BJ (cell line): ENCODE data around the gene JOSD1. TPM values are rescaled to one million over a fixed set of nuclear protein-coding genes. Genes with fewer than 3 reads are reported as not detected.
"Not testable (repeated sequence)": the region's sequence is repeated elsewhere in the genome, so short reads cannot be mapped to it uniquely, and the experiment has no call there.

Source experiments
- CTCF ChIA-PET: fragments of 350-600 bp; formaldehyde crosslinking; extraction: SDS; loops from one replicate; lab custom pipeline; 2021; ENCODE audit warnings: antibody characterized with exemption, inconsistent platforms; lab: Yijun Ruan, JAX
- POLR2A ChIA-PET: fragments of 300-600 bp; sonication (Branson Sonifier 250); formaldehyde crosslinking; extraction: SDS; loops from one replicate; lab custom pipeline; 2021; ENCODE audit warnings: antibody characterized with exemption; lab: Charles Lee
- DNase-seq: peaks from one replicate; pipeline ENCODE4 v3.0.0-alpha.2; 2011; ENCODE audit warnings: low read depth
- H3K27me3 ChIP-seq: 2 replicates; pipeline ENCODE4 v1.6.0; 2011; ENCODE audit warnings: low read length; ENCODE audit not compliant: control insufficient read depth, insufficient read depth
- H3K36me3 ChIP-seq: 2 replicates; pipeline ENCODE4 v1.5.1; 2011; ENCODE audit warnings: low read length; ENCODE audit not compliant: control insufficient read depth, insufficient read depth
- H3K4me3 ChIP-seq: 2 replicates; pipeline ENCODE4 v1.5.1; 2011; ENCODE audit warnings: low read depth, mild to moderate bottlenecking, control low read depth, low read length
- polyA plus RNA-seq: library from polyadenylated mRNA; depleted of rRNA; stranded (reverse); fragments of >200 nt; gene quantifications from 2 replicates; pipeline ENCODE4 v1.2.3, GENCODE V29; 2011
- TF ChIP-seq, protein P1 (sequence below): IDR thresholded peaks from 2 replicates; pipeline ENCODE4 v1.5.1; 2011; ENCODE audit warnings: low read depth, mild to moderate bottlenecking, control low read depth, inconsistent platforms, low read length, moderate library complexity; ENCODE audit not compliant: insufficient read depth

Gene JOSD1
- polyA plus RNA-seq, 1 experiment: 43.6 TPM

DNA sequence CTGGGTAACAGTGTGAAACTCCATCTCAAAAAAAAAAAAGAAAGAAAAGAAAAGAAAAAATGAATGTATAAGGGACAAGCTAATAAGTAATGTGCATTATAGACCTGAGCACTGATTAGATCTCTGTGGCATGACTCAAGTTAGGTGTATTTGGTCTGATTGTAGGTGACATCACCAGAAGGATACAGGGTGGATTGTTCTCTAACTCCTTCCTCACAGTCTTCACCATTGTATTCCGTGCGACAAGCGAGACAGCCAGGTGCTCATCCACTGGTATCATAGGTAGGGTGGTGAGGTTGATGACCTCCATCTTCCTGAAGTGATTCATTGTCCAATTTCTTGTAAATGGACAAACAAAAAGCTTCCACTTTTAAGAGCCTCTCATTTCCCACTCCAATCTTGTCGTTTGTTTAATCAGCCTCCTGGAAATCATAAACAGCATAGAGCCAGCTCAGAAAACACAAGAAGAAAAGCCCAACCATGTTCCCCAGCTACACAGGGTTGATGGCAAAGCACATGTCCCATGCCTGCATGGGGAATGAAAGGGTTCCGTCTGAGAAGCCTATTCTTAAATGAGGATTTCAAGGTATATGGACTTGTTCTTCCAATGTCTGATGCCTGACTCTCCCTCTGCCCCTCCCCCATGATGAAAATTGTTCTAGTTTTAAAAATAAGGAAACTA lies 50.8 kb downstream of the JOSD1 start:
- Histone ChIP-seq H3K4me3 (no peak overlapping the region), H3K27me3 (no peaks in the 10 kb centered on the region), H3K36me3 (no peaks in the 10 kb centered on the region)
- ChIA-PET POLR2A (no interaction called here), CTCF (interaction anchor here (1.4 kb wide), 1 partner anchor 31 kb away, joined by 3 read pairs; no protein-coding TSS in a partner anchor)
- TF ChIP-seq, protein P1, sequence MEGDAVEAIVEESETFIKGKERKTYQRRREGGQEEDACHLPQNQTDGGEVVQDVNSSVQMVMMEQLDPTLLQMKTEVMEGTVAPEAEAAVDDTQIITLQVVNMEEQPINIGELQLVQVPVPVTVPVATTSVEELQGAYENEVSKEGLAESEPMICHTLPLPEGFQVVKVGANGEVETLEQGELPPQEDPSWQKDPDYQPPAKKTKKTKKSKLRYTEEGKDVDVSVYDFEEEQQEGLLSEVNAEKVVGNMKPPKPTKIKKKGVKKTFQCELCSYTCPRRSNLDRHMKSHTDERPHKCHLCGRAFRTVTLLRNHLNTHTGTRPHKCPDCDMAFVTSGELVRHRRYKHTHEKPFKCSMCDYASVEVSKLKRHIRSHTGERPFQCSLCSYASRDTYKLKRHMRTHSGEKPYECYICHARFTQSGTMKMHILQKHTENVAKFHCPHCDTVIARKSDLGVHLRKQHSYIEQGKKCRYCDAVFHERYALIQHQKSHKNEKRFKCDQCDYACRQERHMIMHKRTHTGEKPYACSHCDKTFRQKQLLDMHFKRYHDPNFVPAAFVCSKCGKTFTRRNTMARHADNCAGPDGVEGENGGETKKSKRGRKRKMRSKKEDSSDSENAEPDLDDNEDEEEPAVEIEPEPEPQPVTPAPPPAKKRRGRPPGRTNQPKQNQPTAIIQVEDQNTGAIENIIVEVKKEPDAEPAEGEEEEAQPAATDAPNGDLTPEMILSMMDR: no peak
- no peak for DNase-seq

DNA sequence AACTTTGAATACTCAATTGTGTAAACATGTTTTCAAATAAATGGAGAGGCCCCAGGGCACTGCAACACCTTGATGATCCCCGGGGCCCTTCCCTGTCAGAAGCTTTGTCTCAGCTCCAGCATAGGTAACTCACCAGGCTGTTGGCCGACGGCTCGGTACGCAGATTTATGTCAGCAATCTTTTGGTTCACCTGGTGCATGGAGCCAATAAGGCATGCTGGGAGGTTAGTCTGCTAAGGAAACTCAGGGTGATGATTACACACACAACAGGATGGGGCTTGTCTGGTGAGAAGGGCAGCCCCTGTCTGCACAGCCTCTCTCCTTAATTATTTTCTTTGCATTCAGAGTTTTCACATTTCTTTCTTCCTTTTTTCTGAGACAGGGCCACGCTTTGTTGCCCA lies 55.3 kb downstream of the JOSD1 start:
- H3K4me3 ChIP-seq: no peak overlapping the region
- CTCF ChIA-PET: interaction anchor here (0.6 kb wide), 1 partner anchor 125 kb away, joined by 3 read pairs; no protein-coding TSS in a partner anchor
- no peaks in the 10 kb centered on the region for H3K36me3 ChIP-seq
- TF ChIP-seq, protein P1: no peak
- no peak for DNase-seq
- POLR2A ChIA-PET: no interaction called here
- H3K27me3 ChIP-seq: no peaks in the 10 kb centered on the region

DNA sequence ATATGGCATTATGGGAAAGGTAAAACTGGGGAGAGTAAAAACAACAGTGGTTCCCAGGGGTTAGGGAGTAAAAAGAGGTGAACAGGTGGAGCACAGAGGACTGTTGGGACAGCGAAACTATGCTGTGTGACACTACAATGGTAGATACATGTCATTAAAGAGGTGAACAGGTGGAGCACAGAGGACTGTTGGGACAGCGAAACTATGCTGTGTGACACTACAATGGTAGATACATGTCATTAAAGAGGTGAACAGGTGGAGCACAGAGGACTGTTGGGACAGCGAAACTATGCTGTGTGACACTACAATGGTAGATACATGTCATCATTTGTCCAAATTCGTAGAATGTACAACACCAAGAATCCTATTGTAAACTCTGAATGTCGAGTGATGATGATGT lies 56.5 kb downstream of the JOSD1 start:
- H3K36me3 ChIP-seq, CTCF ChIA-PET, H3K4me3 ChIP-seq, POLR2A ChIA-PET, H3K27me3 ChIP-seq, DNase-seq: not testable (repeated sequence)

DNA sequence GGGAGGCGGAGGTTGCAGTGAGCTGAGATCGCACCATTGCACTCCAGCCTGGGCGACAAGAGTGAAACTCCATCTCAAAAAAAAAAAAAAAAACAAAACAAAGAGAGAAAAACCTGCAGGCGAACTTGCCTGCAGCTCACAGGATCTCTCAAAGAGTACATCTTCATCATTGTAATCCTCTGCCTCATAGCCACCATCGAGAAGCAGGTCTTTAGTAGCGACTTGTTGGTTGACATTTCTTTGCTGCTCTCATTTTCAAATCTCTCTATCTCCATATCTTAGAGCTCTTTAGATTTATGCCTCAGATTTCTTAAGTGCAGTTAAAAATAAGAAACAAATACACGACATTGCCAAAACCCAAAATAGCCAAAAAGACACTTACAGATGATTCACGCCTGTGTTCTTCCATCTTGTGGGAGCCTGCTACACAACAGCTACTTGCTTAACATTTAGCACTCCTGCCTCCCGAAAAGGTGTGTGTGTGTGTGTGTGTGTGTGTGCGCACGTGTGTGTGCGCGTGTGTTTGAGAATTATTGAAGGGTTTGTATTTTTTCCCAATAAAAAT lies 59.2 kb downstream of the JOSD1 start:
- TF ChIP-seq, protein P1: no peak
- no peak for DNase-seq
- H3K27me3 ChIP-seq: no peaks in the 10 kb centered on the region
- POLR2A ChIA-PET: no interaction called here
- no peak overlapping the region for H3K4me3 ChIP-seq
- CTCF ChIA-PET: interaction anchor here (0.6 kb wide), 1 partner anchor 728 kb away, joined by 3 read pairs; no protein-coding TSS in a partner anchor
- no peaks in the 10 kb centered on the region for H3K36me3 ChIP-seq

DNA sequence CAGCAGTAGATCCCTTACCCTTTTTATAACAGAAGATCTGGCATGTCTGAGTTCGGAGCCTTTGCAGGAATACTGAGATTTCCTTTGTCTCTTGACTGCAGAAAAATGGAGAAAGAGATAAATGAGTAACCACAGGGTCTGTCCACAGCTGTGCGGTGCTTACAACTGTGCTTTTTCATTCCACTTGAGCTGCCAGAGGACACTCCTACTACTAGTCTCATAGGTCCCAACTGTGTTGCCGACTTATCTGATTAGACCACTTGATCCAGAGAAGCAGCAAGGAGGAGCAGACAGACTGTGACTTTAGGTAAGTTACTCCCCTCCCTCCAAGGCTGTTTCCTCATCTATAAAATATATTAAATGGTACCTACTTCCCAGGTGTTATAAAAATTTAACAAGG lies 62.0 kb downstream of the JOSD1 start:
- TF ChIP-seq, protein P1: no peak
- H3K4me3 ChIP-seq: no peak overlapping the region
- CTCF ChIA-PET: no interaction called here

More for the DNA sequence above, 62.0 kb downstream of the JOSD1 start:
- H3K36me3 ChIP-seq: no peaks in the 10 kb centered on the region
- DNase-seq: no peak
- no peaks in the 10 kb centered on the region for H3K27me3 ChIP-seq
- POLR2A ChIA-PET: no interaction called here
